NT2/D1 (cell line): Measurements from ENCODE around the gene SYT5.

Experiments used
- YY1 ChIP-seq: IDR thresholded peaks from 2 replicates; pipeline ENCODE4 v1.6.1; 2011; ENCODE audit not compliant: insufficient read length, insufficient read depth
- ZNF274 ChIP-seq: IDR thresholded peaks from 2 replicates; pipeline ENCODE4 v1.6.1; 2011; ENCODE audit warnings: mild to moderate bottlenecking, low read depth, low read length

- TF ChIP-seq YY1 (no peak), ZNF274 (no peak)
Measured at GRCh38 chr19:55216461-55217198, 36.5 kb upstream of the SYT5 start.
